ENCODE data around the gene FLYWCH2. TPM values are rescaled to one million over a fixed set of nuclear protein-coding genes. Genes with fewer than 3 reads are reported as not detected.
A peak's percentile ranks its signal among the peaks of the same experiment; 100 is the strongest.

Gene FLYWCH2
- total and polyA plus RNA-seq, 2 of the 4 experiments (the other 2 are of a cell fraction): 42.3 to 66.3 TPM

- H4K8ac ChIP-seq (ENCODE audit: low read depth in 2 of 2, low read length in 2 of 2): peak overlapping the region; percentile 25 to 42; a peak in 2 of 4 replicates
- POLR2A ChIA-PET (ENCODE audit: unreplicated experiment): no interaction called here
Observed at GRCh38 chr16:2884041-2884451, 1.0 kb downstream of the FLYWCH2 start.

More at GRCh38 chr16:2884041-2884451, 1.0 kb downstream of the FLYWCH2 start:
- no peak overlapping the region for H2BK5ac ChIP-seq (ENCODE audit: low read depth, low read length, poor library complexity, severe bottlenecking)
- peak overlapping the region; percentile 3; the same call in 1 of the 2 replicates for H4K5ac ChIP-seq (ENCODE audit: low read depth, low read length)
- peak overlapping the region; percentile 94 for H3K4me2 ChIP-seq (ENCODE audit: low read depth, low read length)
- no peaks in the 10 kb centered on the region for H3K27me3 ChIP-seq (ENCODE audit: control insufficient read depth, insufficient read depth, low read length)
- DNase-seq: no peak
- peak overlapping the region; percentile 97 for H2AFZ ChIP-seq (replicated peaks; ENCODE audit: low read length, poor library complexity)
- peaks cover 9 to 27% of the 10 kb centered on the region in 2 experiments for H3K79me1 ChIP-seq (ENCODE audit: low read depth in 1 of 2, low read length in 2 of 2)
- H3K9ac ChIP-seq (ENCODE audit: low read depth, low read length): peak overlapping the region; percentile 75
- BruUV-seq (replicated peaks): no TSS peak
- WGBS, 2 experiments (ENCODE audit: extremely low coverage in 2 of 2, insufficient read length in 1 of 2): no CpG with 5 or more reads among the region's 18 CpGs
- peak overlapping the region; percentile 49 for H3K4me3 ChIP-seq (ENCODE audit: insufficient read depth, low read depth, low read length)
- H3K36me3 ChIP-seq (ENCODE audit: control insufficient read depth, insufficient read depth, low read length): peaks cover 1% of the 10 kb centered on the region; the same call in 1 of the 2 replicates
- H3K27ac ChIP-seq (ENCODE audit: insufficient read depth, low read length): peak overlapping the region; percentile 83
- TF ChIP-seq CTCF (conservative IDR thresholded peaks at IDR 0.05; ENCODE audit: low read depth, low read length): no peak
- H2BK20ac ChIP-seq (ENCODE audit: low read depth, low read length): no peak overlapping the region
- H4K91ac ChIP-seq (ENCODE audit: insufficient read depth, low read depth, low read length): no peak overlapping the region
- no peaks in the 10 kb centered on the region for H4K20me1 ChIP-seq (ENCODE audit: insufficient read depth, low read length)
- no peaks in the 10 kb centered on the region; the same call in 1 of the 2 replicates for H3K9me3 ChIP-seq (ENCODE audit: control insufficient read depth, insufficient read depth, low read length)
- CTCF ChIA-PET: interaction anchor here (1.0 to 1.2 kb wide), 2 partner anchors 23 to 85 kb away, joined by 3 to 5 read pairs; partner anchors contain the start of gene PAQR4
- no peak for ATAC-seq (ENCODE audit: low read depth)
- intact Hi-C loops (cut with micrococcal nuclease) (no loop called here), dilution Hi-C loops (cut with HindIII; ENCODE audit: low sequenced_read_pairs, unreplicated experiment) (no loop called here), in situ Hi-C loops (cut with MboI; ENCODE audit: low sequenced_read_pairs) (no loop called here)
- no peak overlapping the region for H3K18ac ChIP-seq (ENCODE audit: low read depth, low read length)
- peak overlapping the region; percentile 83 for H2AK5ac ChIP-seq (ENCODE audit: low read depth, low read length)
- peak overlapping the region; percentile 87 for H3K23ac ChIP-seq (ENCODE audit: low read depth, low read length)
- H2BK15ac ChIP-seq (ENCODE audit: low read depth, low read length): no peak overlapping the region; the same call in 2 of the 3 replicates
- H3K4ac ChIP-seq (ENCODE audit: low read depth, low read length): peak overlapping the region; percentile 1; the same call in 1 of the 2 replicates
- peaks cover 4% of the 10 kb centered on the region for H3K4me1 ChIP-seq (ENCODE audit: control insufficient read depth, insufficient read depth, low read length)
- H3K9me1 ChIP-seq (ENCODE audit: insufficient read depth, low read length): peaks cover 4% of the 10 kb centered on the region; the same call in 1 of the 2 replicates
- H3K56ac ChIP-seq (ENCODE audit: extremely low read depth, insufficient read depth, low read length): peak overlapping the region; percentile 27
- H2BK120ac ChIP-seq (ENCODE audit: low read depth, low read length): no peak overlapping the region
- peak overlapping the region; percentile 65 for H3K14ac ChIP-seq (replicated peaks; ENCODE audit: low read depth, low read length)
- peak overlapping the region; percentile 86 for H2AK9ac ChIP-seq (replicated peaks; ENCODE audit: low read depth, low read length, poor library complexity)
